HG03342 (cell line): ENCODE measurements around the gene ABL2.

Source experiments
- ATAC-seq: cut with Tn5 transposase; IDR thresholded peaks from one replicate; pipeline ENCODE4 v1.9.1; 2021; ENCODE audit warnings: mild to moderate bottlenecking, moderate library complexity; ENCODE audit not compliant: unreplicated experiment

ABL2 gene

DNA sequence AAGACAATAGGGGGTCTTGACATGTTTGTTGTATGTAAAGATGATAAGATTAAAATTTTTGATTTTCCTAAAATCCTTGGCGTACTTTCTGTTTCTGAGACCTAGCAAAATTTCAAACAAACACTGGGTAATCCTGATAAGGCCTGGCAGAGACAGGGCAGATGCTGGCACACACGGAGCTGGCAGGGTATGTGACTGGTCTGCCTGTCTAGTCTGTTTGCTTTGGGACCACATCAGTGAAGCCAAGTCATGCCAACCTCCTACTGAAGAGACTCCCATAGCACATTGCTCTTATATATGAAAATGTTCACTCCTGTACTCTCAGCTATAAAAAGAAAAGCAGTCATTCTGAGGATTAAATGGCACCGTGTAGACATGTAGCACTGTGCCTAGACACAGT is 133.6 kb downstream of the ABL2 start:
- ATAC-seq, result no peak

DNA sequence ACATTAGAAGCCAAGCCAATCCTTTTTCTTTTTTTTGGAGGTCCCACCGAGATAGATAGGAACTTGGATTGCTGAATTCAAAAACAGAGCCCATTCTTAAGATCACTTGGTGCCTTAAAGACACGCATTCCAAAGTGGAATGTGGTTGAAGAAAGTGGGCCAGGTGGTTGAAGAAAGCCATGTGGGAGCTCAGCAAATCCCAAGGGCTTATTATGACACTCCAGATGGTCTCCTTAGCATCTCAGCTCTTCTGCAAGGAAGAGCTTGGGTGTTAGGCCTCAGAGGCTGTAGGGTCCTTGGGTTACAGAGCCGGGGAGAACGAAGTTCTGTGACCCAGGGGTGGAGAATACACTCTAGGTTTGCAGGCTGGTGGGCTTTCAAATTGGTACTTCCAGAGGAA is 134.1 kb downstream of the ABL2 start:
- ATAC-seq, result no peak

DNA sequence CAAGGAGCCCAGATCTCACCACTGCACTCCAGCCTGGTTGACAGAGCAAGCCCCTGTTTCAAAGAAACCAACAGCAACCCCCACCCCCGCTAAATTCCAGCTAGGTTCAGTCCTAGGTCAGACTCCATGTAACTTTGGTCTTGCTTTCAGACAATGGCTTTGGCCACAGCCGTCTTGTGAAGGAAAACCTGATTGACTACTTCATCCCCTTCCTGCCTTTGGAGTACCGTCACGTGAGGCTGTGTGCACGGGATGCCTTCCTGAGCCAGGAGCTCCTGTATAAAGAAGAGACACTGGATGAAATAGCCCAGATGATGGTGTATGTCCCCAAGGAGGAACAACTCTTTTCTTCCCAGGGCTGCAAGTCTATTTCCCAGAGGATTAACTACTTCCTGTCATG is 134.7 kb downstream of the ABL2 start:
- ATAC-seq, result no peak

DNA sequence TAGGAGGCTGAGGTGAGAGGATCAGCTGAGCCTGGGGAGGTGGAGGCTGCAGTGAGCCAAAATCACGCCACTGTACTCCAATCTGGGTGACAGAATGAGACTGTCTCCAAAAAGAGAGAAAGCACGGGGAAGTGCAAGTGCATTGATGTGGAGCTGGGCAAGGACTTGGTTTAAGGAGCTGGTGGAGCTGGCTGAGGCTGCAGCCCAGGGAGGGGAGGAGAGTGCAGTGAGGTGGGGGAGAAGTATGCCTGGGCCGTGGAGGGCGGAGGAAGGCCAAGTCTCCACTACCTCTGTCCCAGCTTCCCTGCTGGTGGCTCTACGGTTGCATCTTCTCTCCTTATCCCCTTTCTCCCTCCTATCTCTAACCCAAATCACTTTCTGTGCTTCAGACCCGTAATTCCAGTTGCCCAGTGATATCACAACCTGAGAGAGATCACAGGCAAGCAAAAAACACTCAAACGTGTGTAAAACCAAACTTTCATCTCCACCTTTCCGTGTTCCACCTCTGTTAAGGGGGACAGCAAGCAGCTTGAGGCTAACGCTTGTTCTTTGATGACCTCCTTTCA is 136.5 kb downstream of the ABL2 start:
- no peak for ATAC-seq

DNA sequence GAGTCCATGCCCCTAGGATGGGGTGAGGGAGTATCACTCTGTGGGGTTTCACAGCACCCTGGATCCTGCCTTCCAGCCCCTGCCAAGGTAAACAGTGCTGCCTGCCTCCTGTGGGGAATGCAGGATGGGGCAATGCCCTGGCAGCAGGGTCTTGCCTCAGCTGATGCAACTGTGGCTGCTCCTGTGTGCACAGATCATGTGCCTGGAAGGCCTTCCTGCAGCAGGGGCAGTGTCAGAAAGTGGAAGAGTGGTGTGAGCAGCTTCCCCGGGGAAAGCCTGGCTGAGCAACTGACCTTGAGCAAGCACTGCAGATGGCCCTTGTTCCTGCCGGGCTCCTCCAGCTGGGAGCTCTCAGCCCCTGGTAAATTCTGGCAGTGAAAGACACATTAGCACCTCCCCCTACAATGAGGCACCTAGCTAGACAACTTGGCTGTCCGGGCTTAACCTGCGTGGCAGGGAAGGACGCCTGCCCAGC is 137.7 kb downstream of the ABL2 start:
- no peak for ATAC-seq

DNA sequence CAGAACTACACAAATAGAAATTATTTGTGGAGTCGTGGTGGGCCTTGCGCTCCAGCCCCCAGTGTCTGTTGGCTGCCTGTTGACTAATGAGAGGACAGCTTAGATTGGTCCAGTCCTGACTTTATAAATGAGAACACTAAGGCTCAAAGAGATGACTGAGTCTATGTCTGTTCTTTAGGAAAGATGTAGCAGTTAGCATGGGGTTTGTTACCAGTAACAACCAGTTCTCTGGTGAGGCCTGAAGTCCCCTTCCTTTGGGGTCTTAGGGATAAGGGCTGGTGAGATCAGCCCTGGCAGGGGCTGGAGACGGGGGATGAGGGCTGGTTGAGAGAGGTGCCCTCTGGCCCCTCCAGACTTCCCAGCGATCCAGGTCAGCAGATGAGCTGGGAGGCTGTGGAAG is 138.6 kb downstream of the ABL2 start:
- no peak for ATAC-seq

DNA sequence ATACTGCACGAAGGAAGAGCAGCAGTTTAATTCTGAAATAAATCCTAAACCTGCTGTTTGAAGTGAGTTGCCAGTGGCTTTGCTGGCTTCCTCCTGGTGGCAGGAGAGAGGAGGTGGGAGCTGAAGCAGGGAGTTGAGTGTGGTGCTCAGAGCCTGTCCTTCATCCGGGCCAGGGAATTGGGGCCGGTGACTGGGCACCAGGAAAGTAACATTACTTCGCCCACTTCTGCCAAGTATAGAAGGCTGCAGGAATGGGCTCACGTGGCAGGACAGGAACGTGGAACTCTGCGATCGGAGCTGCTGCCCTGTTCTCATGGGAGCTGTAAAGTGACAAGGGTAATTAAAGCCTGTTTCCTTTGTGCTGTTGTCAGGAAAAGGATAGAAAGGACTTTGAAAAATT is 139.0 kb downstream of the ABL2 start:
- ATAC-seq, result no peak

DNA sequence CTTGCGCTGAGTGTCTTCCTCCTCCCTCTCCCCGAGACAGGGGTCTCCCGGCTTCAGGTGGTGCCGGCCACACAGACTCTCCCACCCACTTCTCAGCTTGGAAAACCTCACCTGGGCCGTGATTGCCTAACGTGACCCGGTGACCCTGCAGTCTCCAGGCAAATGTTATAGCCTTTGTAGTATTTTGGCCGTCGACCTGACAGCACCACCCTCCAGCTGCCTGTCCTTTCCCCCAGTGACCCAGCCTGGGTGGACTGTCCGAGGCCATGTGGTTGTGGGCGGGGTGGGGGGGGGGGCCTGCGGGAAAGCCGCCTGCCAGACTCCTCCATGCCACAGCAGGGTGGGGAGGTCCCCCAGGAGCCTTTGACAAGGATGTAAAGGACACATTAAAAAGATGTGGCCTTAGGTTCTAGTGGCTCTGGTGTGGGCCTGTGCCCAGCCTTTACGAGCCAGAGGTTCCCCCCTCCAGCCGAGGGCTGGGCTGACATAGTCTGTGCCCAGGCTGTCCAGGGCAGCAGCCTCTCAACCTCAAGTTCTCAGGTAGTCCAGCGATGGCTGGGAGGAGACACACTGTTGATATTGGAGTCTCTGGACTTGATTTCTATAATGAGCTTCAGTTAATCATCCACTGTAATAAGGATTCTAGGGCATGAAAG is 139.5 kb downstream of the ABL2 start:
- no peak for ATAC-seq

DNA sequence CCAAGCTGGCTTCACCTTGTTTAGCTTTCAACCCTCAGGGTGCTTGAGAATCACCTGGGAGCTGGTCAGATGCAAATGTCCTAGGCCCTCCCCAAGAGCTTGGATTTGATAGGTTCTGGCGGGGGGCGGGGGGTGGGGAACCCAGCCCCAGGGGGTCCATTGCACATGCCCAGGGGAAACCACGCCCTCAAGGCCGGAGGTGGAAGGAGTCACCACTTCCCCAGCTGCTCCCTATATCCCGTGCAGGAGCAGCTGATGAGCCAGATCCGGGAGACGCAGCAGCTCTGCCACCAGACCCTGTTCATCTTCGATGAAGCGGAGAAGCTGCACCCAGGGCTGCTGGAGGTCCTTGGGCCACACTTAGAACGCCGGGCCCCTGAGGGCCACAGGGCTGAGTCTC is 141.8 kb downstream of the ABL2 start:
- no peak for ATAC-seq

DNA sequence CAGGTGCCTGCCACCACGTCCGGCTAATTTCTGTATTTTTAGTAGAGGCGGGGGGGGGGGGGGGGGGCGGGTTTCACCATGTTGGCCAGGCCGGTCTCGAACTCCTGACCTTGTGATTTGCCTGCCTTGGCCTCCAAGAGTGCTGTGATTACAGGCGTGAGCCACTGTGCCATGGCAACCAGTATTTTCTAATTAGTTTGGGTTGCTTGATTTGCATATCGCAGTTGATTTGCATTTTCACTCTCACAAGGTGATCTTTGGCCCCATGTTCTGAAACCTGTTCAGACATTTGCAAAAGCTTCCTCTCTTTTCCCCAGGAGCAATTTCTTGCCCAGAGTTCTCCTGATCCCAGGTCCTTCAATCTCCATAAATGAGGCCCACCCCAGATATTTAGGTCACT is 145.9 kb downstream of the ABL2 start:
- no peak for ATAC-seq

DNA sequence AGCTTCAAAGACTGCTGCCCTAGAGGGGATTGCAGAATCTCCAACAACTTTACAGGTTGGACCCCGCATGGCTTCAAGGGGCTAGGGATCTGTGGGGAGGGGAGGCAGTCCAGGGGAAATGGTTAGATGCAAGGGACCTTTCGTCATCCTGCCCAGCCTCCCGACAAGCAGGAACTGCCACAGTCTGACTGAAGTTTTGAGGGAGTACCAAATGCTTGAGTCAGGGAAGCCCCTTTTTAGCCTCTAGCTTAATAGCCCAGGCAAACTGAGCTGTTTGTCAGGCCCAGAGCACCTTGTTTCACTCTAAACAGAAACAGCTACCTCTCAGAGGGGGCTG is 146.5 kb downstream of the ABL2 start:
- no peak for ATAC-seq

DNA sequence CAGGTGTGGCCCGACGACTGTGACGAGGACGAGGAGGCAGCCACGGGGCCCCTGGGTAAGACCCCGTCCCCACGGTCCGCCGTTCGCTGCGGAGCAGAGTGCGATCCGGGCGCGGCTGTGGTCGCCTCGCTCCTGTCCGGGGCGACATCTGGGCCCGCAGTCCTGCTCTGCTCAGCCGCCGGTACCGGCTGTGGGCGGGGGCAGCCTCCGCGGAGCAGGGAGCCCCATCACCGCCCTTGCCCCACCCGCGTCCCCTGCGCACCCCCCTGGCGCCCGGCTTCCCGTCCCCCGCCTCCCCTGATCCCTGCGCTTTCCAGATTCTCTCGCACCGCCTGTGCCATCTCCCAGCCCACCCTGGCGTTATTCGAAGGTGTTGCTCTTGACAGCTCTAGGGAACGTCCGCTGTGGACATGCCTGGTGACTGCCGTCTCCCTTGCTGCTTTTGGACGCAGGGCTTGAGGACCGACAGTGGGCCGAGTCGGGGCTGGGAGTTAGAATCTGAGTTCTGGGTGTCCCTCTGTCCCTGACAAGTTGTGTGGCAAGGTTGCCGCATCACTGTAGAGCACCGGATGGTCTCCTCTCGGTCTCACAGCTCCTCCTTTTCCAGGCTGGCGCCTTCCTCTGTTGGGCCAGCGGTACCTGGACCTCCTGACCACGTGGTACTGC is 147.0 kb downstream of the ABL2 start:
- ATAC-seq, result peak; percentile 11

DNA sequence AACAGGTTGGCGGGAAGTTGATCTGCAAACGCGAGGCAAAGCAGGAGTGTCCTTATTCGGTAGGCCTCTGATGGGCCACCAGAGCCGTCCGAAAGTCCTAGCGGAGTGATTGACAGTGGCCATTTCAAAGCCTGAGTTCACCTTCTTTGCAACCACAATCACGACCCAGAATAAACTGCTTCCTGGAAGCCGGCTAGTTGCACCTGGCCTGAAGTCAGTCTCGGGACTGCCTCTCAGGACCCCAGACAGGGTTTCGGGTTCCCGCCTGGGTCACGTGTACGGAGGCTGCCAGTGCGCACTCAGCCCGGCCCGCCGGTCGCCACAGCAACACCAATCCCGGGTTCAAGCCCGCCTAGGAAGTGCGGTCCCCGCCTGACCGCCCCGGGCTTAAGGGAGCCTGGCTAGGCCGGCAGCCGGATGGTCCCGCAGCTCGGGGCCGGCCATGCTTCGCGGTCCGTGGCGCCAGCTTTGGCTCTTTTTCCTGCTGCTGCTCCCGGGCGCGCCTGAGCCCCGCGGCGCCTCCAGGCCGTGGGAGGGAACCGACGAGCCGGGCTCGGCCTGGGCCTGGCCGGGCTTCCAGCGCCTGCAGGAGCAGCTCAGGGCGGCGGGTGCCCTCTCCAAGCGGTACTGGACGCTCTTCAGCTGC is 147.7 kb downstream of the ABL2 start, which contains the start of gene TOR3A:
TOR3A (plus strand) TSS at position 384 of the 646 bp plus-strand sequence; CDS start at position 443, 59 bp downstream.
- ATAC-seq, result peak; percentile 80

DNA sequence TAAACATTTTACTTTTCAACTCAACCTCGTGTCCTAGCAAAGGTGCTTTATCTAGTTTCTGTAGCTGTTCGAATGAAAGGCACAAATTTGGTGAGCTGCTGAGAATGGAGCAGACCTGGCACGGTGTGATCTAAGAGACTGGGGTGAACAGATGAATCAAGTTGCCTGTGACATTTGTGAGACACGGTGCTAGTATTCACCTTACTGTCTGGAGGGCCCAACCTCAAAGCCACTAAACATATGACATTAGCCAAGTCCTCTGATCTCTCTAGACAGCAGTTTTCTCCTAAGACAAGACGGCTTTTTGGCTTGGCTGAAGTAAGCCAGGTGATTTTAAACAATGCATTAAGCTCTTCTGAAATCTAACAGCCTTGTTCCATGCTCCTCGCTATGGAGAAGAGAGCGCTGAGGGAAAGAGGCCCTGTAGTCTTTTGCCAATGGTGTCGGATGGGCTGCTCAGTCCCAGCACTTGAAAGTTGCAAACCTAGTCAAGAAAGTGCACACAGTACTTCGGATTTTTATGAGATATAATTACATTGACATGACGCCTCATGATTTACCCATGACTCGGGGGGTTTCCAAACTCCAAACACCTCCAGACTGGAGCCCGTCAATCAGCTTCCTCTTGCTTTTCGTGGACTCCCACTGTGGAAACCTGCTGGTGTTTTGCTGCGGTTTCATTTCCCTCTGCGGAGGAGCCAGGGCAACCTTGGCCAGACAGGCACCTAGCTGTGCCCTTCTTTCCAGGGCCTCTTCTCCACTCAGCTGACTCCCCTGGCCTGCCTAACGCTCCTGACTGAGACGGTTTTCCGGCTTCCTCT is 148.4 kb downstream of the ABL2 start:
- ATAC-seq, result no peak

DNA sequence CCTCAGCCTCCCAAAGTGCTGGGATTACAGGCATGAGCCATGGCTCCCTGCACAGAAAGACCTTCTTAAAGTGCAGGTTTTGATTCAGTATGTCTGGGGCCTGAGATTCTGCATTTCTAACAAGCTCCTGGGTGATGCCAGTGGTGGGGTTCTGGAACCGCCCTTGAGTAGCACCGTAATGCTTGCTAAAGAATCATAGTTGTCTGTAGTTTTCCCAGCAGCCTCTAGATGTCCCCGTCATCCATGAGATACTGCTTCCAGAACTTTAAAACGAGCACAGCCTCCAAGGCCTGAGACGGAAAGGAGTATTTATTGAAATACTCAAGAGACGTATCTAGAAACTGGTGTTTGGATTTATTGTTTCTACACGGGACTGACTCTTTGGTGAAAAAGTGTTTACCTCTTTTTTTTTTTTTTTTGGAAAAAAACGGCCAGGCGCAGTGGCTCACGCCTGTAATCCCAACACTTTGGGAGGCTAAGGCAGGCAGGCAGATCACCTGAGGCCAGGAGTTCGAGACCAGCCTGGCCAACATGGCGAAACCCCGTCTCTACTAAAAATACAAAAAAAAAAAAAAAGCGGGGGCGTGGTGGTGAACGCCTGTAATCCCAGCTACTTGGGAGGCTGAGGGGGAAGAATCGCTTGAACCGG is 150.2 kb downstream of the ABL2 start:
- peak; percentile 14 for ATAC-seq

DNA sequence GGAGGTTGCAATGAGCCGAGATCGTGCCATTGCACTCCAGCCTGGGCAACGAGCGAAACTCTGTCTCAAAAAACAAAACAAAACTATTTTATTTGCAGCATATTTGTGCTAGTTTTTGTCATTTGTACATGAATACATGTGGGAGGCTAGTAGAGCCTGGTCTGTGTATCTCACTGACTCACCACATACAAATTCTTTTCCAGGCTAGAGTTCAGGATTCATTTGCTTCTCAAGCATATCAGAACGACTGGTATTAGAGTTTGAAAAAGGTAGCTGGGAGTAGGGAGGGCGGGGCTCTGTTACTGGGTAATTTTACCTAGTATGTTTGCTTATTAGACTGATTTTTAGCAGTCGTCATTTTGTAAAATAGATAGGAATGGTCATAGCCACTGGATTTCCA is 152.1 kb downstream of the ABL2 start:
- no peak for ATAC-seq

DNA sequence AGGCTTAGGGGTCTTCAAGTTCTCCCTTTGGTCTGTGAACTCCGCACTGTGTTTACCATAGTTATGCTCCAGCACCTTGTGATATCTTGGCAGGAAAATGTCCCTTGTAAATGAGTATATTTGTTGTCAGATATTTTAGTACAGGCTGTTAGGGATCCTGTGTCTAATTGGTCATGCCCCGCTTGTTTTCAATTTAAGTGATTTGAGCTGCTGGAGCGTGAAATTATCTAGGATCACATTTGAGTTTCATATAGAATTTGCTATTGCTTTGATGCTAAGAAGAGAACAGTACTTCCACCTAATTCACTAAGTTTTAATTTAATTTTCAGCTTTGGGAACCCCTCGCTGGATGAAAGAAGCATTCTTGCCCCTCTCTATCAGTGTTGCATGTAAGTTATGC is 163.0 kb downstream of the ABL2 start:
- ATAC-seq, result no peak

DNA sequence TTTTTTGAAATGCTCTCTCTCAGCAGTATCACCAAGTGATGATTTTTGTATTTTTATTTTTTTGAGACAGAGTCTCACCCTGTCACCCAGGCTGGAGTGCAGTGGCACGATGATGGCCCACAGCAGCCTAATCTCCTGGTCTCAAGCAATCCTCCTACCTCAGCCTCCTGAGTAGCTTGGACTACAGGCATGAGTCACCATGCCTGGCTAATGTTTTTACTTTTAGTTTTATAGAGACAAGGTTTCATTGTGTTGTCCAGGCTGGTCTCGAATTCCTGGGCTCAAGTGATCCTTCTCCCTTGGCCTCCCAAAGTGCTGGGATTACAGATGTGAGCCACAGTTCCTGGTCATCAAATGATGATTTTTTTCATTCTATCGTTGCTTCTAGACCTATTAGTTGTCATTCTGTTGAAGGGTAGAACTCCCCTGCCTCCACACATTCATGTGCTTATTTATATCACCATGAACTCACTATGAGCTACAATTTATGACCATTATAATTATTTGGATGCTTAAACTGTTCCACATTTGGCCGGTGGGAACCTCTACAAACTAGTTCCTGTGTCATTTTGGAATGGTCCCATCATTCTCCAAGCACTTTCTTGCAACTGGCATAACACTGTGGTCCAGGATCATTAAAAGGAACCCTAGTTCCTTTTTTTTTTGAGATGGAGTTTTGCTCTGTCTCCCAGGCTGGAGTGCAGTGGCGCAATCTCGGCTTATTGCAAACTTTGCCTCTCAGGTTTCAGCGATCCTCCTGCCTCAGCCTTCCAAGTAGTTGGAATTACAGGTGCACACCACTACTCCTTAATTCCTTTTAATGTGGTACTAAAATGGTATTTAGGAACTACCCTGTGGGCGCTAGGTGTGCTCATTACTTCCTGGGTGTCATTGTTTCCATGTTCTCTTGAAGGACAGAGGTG is 167.9 kb downstream of the ABL2 start:
- ATAC-seq, result no peak
